Ascending aorta (tissue), 2 donors: ENCODE measurements around the gene SULT1C4. TPM values are rescaled to one million over a fixed set of nuclear protein-coding genes. Genes with fewer than 3 reads are reported as not detected.

ENCODE experiments used
- DNase-seq, 2 donors: peaks; one replicate each; pipeline ENCODE4 v3.0.0-alpha.2; 2019; ENCODE audit warnings: low spot score in 2 of 2
- H3K27ac ChIP-seq, 2 donors: fragments of 200-600 bp; sonication (generic); one replicate each; pipeline ENCODE4 v1.5.1; 2016 to 2017; ENCODE audit warnings: mild to moderate bottlenecking in 1 of 2
- H3K27me3 ChIP-seq: fragments of 200-600 bp; sonication (generic); one replicate; pipeline ENCODE4 v1.5.1; 2017
- H3K36me3 ChIP-seq, 2 donors: fragments of 200-600 bp; sonication (generic); one replicate each; pipeline ENCODE4 v1.5.1; 2016
- H3K4me1 ChIP-seq, 2 donors: fragments of 200-600 bp; sonication (generic); one replicate each; pipeline ENCODE4 v1.5.1; 2016 to 2017; ENCODE audit warnings: mild to moderate bottlenecking in 1 of 2
- H3K4me3 ChIP-seq, 2 donors: fragments of 200-600 bp; sonication (generic); one replicate each; pipeline ENCODE4 v1.5.1; 2016 to 2017; ENCODE audit warnings: mild to moderate bottlenecking in 1 of 2
- H3K9me3 ChIP-seq, 2 donors: fragments of 200-600 bp; sonication (generic); one replicate each; pipeline ENCODE4 v1.5.1; 2016
- CTCF ChIP-seq, 3 experiments: fragments of 200-600 bp in 2 of 3; fragments of 450-650 bp in 1 of 3; sonication (generic) in 2 of 3; IDR thresholded peaks; one replicate each; pipeline ENCODE4 v1.5.1; 2016 to 2019; ENCODE audit warnings: antibody characterized with exemption in 3 of 3, mild to moderate bottlenecking in 1 of 3, moderate library complexity in 1 of 3
- intact Hi-C: fragments of 100-400 bp; cut with DNase I; formaldehyde crosslinking; loops from one replicate; pipeline ENCODE4 v1.15.1; 2023
- total RNA-seq: library from RNA; depleted of rRNA; stranded (reverse); fragments of >200 nt; gene quantifications from one replicate; pipeline ENCODE4 v1.1.0, GENCODE V29; 2016

The SULT1C4 gene
- total RNA-seq, 1 donor from 2014 or later: 11.0 TPM

- TF ChIP-seq CTCF (IDR thresholded peaks at IDR 0.05): no peak
- Histone ChIP-seq H3K4me3 (no peak overlapping the region), H3K4me1 (no peaks in the 10 kb centered on the region), H3K27me3 (no peaks in the 10 kb centered on the region), H3K27ac (no peak overlapping the region), H3K36me3 (no peaks in the 10 kb centered on the region), H3K9me3 (peaks cover 11 to 25% of the 10 kb centered on the region in 2 donors)
- no peak for DNase-seq
- intact Hi-C loops: no loop called here
These were observed 24.0 kb downstream of the SULT1C4 start for GRCh38 chr2:108401800-108402199.

- intact Hi-C loops: no loop called here
- no peak for TF ChIP-seq CTCF (IDR thresholded peaks at IDR 0.05)
These were observed 25.7 kb downstream of the SULT1C4 start for GRCh38 chr2:108403494-108403893.

GRCh38 chr2:108404784-108405397 lies 27.1 kb downstream of the SULT1C4 start:
- H3K27ac ChIP-seq: no peak overlapping the region

More at GRCh38 chr2:108403494-108403893, 25.7 kb downstream of the SULT1C4 start:
- no peak overlapping the region for H3K27ac ChIP-seq
- no peak overlapping the region for H3K4me3 ChIP-seq
- H3K27me3 ChIP-seq: no peaks in the 10 kb centered on the region
- H3K4me1 ChIP-seq: no peaks in the 10 kb centered on the region
- H3K9me3 ChIP-seq: peaks cover 11 to 25% of the 10 kb centered on the region in 2 donors
- H3K36me3 ChIP-seq: no peaks in the 10 kb centered on the region
- no peak for DNase-seq

GRCh38 chr2:108407864-108408729 lies 30.3 kb downstream of the SULT1C4 start:
- TF ChIP-seq CTCF (IDR thresholded peaks at IDR 0.05): no peak
- intact Hi-C loops: no loop called here
- Histone ChIP-seq H3K4me3 (no peak overlapping the region), H3K27me3 (no peaks in the 10 kb centered on the region), H3K4me1 (no peaks in the 10 kb centered on the region), H3K9me3 (peaks cover 0 to 12% of the 10 kb centered on the region in 2 donors), H3K27ac (no peak overlapping the region), H3K36me3 (no peaks in the 10 kb centered on the region)
- no peak for DNase-seq

More at GRCh38 chr2:108404784-108405397, 27.1 kb downstream of the SULT1C4 start:
- H3K9me3 ChIP-seq: peaks cover 0 to 12% of the 10 kb centered on the region in 2 donors
- no peaks in the 10 kb centered on the region for H3K36me3 ChIP-seq
- no peaks in the 10 kb centered on the region for H3K4me1 ChIP-seq
- intact Hi-C loops: no loop called here
- DNase-seq: no peak
- H3K27me3 ChIP-seq: no peaks in the 10 kb centered on the region
- no peak for TF ChIP-seq CTCF (IDR thresholded peaks at IDR 0.05)
- no peak overlapping the region for H3K4me3 ChIP-seq

GRCh38 chr2:108409768-108410167 lies 32.0 kb downstream of the SULT1C4 start:
- TF ChIP-seq CTCF (IDR thresholded peaks at IDR 0.05): no peak
- peaks cover 0 to 12% of the 10 kb centered on the region in 2 donors for H3K9me3 ChIP-seq
- no peaks in the 10 kb centered on the region for H3K36me3 ChIP-seq
- no peaks in the 10 kb centered on the region for H3K4me1 ChIP-seq
- DNase-seq: no peak
- no peaks in the 10 kb centered on the region for H3K27me3 ChIP-seq
- no peak overlapping the region for H3K27ac ChIP-seq
- H3K4me3 ChIP-seq: no peak overlapping the region
- intact Hi-C loops: no loop called here
